Activated CD4-positive, alpha-beta T cell treated with anti-CD3 and anti-CD28 coated beads, Interleukin-2, amount 50 U/mL, for 4 hours (primary cell): ENCODE results near the gene AP1S2.
"Not testable (repeated sequence)": the region's sequence is repeated elsewhere in the genome, so short reads cannot be mapped to it uniquely, and the experiment has no call there.

Experiments used
- DNase-seq, 2 experiments: peaks; one replicate each; pipeline ENCODE4 v3.0.0-alpha.2; 2020

Gene AP1S2

DNA sequence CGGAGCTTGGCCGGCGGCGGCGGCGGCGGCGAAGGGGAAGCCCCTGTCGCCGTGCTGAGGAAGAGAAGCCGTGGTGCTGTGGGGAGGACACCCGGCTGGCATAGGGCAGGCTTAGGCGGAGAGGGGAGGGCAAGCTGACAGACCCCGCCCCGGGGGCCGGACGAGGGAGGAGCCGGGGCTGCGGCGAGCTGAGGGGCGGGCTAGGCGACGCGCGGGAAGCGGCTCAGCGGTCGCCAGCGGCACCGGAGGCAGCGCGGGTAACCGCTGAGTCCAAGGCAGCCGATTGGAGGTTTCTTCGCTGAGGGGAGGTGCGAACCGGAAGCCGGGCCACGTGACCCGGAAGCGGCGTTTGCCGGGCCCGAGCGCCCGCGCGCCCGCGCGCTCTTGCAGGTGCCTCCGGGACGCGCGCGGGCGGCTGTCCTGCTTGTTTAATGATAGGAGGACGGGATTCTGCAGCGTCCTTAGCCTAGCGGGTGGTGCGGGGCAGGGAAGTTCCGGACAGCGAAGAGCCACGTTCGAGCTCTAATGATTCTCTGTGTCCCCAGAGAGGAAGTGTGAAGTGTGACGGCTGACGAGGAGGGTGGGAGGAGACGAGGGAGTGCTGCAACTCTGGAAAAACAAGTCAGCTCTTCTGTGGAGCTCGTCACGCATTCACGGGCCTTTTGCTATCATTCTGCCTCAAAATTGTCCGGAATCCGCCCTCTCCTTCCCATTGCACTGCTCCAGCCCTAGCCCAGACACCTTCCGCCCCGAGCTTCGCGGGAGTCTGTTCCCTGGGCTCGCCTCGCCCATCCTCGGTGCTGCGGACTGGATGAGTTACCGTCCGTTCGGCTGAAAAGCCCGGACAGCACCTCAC lies at the start of gene AP1S2:
Gene AP1S2 (minus strand): TSS at position 102 of the 856 bp plus-strand sequence. CDS start 2,289 bp downstream, outside the sequence.
- peak; percentile 83 to 86 for DNase-seq

DNA sequence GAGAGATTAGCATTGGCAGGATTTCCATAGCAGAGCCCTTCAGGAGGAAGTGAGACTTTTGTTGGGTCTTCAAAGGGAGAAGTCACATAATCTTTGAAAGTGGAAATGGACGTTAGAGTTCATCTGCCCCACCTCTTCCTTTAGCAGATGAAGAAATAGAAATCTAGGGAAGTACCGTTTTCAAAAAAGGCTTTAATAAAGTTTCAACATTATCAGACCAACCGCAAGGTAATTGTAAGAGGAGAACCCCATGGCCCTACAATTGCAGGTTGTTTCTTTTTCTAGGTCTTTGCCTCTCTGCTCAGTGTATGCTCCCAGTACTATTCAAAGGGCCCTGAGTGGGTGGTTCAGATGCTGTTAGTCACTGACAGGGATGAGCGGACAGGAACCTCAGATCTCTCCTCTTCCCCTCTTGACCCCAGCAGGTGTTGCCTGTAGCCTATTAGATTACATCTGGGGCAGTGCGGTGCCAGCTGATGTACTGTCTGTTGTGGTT lies 48.6 kb upstream of the AP1S2 start:
- no peak for DNase-seq

DNA sequence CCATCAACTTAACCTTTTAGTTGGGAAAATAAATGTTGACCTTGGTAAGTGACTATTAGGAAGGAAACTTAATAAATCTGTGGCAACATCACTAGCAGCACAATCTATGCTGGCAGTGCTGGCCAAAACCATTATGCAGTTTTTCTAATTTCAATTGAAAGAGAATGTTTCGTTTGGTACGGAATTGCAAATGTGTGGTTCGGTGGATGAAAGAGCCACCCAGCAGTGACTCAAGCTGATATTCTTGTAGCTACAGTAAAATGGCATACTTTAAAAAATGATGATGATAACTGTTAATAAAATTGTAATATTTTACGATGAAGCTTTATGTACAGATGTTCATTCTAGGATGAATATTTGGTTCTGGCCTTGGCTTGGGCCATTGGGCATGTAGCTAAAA lies 40.7 kb upstream of the AP1S2 start:
- no peak for DNase-seq

DNA sequence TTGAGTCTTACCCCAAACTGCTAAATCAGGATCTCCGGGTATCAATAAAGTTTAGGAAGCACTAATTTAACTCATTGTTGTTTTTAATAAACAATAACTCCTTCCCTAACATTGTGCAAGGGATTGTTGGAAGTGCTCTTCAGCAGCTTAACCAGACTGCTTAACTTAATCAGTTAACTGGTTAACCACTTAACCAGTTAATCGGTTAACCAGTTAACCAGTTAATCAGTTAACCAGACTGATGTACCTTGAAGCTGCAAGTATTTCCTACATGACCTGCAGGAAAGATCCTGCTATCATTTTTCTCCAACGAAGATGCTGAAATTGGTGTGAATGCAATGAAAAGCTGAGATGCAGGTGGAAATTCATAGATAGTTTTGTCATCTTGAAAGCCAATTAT lies 40.1 kb upstream of the AP1S2 start:
- DNase-seq, result no peak

DNA sequence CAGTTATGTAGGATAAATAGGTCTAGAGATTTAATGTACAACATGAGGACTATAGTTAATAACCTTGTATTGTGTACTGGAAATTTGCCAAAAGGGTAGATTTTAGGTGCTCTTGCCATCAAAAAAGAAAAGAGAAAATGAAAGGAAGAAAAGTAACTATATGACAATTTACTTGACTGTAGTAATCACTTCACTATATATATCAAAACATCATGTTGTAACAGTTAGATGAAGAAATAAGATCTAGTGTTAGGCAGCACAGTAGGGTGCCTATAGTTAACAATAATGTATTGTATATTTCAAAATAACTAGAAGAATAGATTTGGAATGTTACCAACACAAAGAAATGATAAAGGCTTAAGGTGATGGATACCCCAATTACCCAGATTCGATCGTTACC lies 35.9 kb upstream of the AP1S2 start:
- no peak for DNase-seq

DNA sequence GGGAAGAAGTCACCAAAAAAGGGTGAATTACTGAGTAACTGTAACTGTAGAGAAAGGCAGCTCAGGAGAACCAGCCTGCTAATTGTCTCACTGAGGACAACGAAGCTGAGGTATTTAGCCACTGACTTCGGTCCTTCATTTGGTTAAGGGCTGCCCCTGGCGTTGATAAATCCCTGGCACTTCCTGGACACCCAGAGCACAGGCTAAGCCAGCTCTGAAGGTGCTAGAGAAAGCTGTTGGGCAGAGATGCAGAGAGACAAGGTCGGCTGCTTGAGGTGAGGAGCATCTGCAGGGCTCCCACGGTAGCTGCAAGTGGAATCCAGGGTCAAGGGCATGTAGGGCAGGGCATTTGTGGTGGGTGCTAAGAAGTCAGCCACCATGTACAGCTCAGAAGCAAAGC lies 33.4 kb upstream of the AP1S2 start:
- no peak for DNase-seq

GRCh38 chrX:15883540-15883863 lies 28.9 kb upstream of the AP1S2 start:
- no peak for DNase-seq

DNA sequence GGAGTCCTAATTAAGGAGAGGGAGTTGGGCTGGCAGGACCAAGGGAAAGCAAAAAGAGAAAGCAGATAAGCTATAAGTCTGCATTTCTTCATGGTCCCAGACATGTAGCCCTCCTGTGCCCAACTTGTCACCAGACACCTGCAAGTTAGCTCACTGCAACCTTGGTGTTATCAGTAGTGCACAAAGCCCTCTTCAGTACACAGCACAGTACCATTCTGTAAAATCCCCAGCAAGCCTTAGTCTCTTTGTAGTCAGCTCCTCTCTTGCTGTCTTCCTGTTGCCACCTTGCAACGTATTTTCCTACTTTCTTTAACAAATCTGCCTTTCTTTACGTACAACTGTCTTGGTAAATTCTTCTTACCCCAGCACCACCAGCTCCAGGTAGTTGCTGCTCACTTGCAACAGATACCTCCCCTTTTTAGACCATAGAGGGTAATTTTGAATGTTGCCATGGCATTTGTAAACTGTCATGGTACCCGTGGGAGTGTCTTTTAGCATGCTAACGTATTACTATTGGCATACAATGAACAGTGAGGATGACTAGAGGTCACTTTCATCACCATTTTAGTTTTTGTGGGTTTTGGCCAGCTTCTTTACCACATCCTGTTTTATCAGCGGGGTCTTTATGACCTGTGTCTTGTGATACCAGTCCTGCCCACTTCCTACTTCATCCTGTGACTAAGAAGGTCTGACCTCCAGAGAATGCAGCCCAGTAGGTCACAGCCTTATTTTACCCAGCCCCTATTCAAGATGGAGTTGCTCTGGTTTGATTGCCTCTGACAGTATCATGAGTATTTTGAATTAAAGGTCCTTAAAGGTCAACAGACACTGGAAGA lies 28.3 kb upstream of the AP1S2 start:
- no peak for DNase-seq

DNA sequence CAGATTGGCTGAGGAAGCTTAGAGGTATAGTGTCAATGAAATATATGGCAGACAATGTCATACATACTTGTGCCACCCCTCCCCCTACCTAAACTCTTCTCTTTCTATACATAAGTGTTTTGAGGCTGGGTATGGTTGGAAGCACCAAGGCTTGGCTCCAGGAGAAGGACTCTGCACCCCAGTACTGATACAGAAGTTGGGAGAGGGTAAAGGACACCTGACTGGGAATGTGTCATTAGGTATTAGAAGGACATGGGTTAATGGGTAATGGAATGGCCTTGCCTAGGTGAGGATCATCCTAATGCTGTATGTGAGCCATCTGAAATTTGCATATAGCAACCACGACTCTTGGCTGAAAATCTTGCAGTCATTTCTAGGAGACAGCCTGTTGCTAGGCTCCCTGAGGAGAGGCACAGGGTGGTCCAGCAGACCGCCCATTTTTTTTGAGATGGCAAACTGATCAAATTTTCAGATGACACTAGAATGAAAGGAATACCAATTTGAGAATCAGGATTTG lies 26.8 kb upstream of the AP1S2 start:
- DNase-seq, result no peak

- not testable (repeated sequence) for DNase-seq
These were observed 23.3 kb upstream of the AP1S2 start for GRCh38 chrX:15877914-15878313.

GRCh38 chrX:15877380-15877779 lies 22.8 kb upstream of the AP1S2 start:
- DNase-seq, result no peak

GRCh38 chrX:15874672-15875071 lies 20.1 kb upstream of the AP1S2 start:
- DNase-seq, result no peak

GRCh38 chrX:15873566-15873965 lies 19.0 kb upstream of the AP1S2 start:
- DNase-seq, result no peak

GRCh38 chrX:15870310-15870709 lies 15.7 kb upstream of the AP1S2 start:
- DNase-seq, result no peak

GRCh38 chrX:15869695-15870094 lies 15.1 kb upstream of the AP1S2 start:
- no peak for DNase-seq

- DNase-seq, result no peak
These were observed 11.5 kb upstream of the AP1S2 start for GRCh38 chrX:15866147-15866546.

DNA sequence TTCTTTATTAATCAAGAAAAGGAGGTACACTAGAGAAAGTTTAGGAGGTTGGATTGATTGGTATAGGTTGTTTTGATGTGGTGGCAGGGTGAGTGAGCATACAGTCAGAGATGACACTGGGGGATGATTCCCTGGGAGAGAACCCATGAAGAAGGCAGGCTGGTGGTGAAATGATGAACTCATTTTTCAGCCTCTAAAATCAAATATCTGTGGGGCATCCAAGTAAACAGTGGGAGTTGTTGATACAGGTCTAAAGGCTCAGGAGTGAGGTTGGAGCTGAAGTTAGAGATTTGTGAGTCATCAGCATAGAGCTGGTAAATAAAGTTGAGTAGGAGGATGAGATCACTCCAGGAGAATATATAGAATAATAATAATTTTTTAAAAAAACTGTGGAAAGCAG lies 10.0 kb upstream of the AP1S2 start:
- DNase-seq, result no peak

DNA sequence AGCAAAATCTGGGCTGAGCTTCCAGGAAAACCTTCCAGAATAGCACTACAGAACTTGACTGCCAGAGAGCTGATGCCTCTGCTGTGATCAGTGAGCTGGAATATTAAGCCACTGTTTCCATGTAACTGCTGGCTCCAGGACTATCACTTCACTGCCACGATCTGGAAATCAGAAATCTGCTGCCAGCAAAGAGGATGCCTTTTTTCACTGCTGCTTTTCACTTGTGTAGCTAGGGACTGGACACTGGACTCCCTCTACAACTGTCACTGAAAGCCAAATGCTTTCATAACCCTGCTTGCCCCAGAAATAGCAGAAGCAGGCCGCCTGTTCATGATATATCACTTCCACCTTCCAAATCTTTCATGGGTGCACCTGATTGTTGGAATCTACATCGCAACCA lies 9.4 kb upstream of the AP1S2 start:
- DNase-seq, result no peak

GRCh38 chrX:15860921-15861320 lies 6.3 kb upstream of the AP1S2 start:
- no peak for DNase-seq

GRCh38 chrX:15858051-15858450 lies 3.4 kb upstream of the AP1S2 start:
- DNase-seq, result no peak

DNA sequence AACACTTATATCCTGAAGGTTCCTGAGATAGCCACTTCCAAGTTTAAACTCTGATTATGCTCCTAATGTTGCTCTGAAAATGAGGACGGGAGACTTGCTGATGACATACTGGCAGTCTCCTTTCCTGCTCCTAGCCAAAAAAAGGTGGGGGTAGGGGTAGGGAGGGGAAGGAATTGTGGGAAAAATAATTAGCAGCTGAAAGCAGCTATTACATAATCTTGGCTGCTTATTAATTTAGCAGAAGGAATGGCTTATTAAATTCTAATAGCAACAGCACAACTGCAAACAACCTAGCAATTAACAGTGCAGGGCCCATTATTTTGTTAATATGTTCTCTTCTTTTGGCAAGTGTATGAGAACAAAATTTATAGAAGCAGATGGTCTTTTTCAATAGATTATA lies 2.0 kb upstream of the AP1S2 start:
- DNase-seq, result no peak

GRCh38 chrX:15856222-15856587 lies 1.6 kb upstream of the AP1S2 start:
- no peak for DNase-seq

- DNase-seq, result no peak
These were observed 1.1 kb upstream of the AP1S2 start for GRCh38 chrX:15855568-15856221.
